Stimulated activated naive CD4-positive, alpha-beta T cell treated with Interleukin-2 at 50 U/mL for 16 hours (primary cell): ENCODE results near the gene ARHGEF12.

ENCODE experiments used
- DNase-seq: peaks from one replicate; lab custom pipeline; 2025; lab: John Stamatoyannopoulos, UW

The ARHGEF12 gene

DNA sequence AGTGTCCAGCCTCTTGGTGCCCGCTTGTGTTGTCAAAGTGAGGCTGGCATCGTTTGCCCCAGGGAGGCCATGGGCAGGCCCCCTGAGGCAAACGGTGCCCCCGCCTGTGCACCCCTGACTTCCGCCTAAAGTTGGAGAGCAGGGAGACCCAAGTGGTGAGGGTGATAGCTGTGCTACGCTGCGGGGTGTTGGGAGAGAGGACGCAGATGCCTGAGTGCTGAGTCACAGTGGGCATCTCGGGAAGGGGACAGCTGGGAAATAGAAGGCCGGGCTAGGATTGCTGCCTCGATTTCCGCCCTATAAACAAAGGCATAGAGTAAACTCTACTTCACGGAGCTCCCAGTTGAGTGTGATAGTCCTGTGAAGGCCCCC is 181.2 kb downstream of the ARHGEF12 start:
- no peak for DNase-seq

DNA sequence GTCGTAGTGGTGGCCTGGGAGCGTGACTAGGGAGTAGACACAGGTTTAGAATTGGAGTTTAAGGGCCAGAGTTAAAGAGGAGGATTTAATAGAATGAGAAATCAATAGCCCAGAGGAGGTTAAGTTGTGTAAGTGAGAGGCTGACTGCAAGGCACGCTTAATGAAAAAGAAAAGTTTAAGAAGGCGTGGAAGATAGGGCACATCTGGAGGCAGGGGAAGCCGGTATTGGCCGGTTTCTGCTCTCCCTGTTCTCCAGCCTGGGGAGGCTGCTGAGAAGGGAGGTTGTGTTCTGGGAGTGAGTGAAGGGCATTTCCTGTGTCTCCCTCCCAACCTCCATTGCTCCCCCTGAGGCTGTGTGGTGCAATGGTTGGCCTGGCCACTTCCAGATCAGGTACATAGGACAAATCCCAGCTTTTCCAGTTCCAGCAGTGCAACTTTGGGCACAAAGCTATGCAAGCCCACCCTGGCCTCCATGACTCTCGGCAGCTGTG is 181.6 kb downstream of the ARHGEF12 start:
- DNase-seq: no peak

DNA sequence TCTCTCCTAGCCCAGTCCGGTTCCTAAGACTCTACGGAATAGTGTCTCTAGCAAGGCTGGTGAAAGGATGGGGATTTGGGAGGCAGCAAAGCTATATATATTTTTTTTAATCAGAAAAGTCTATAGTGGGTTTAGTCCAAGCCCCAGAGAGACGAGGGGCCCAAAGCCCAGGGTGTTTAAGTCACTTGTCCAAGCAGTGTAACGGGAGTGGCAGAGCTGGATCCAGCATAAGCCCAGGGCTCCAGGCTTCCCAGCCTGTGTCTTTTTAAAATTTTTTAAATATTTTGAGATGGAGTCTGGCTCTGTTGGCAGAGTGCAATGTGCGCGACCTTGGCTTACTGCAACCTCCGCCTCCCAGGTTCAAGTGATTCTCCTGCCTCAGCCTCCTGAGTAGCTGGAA is 182.1 kb downstream of the ARHGEF12 start:
- DNase-seq: no peak

DNA sequence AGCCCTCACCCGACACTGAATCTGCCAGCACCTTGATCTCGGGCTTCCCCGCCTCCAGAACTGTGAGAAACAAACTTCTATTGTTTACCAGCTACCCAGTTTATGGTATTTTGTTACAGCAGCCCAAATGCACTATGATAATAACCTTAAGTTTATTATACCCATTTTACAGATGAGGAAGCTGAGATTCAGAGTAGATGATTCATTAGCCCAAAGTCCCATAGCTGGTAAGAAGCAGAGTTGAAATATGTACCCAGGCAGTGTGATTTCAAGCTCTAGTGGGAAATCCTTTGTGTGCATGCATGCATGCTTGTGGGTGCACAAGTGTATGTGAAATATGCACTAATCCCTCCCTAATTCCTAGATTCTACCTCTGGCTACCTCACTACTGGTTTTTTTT is 183.3 kb downstream of the ARHGEF12 start:
- DNase-seq: no peak

DNA sequence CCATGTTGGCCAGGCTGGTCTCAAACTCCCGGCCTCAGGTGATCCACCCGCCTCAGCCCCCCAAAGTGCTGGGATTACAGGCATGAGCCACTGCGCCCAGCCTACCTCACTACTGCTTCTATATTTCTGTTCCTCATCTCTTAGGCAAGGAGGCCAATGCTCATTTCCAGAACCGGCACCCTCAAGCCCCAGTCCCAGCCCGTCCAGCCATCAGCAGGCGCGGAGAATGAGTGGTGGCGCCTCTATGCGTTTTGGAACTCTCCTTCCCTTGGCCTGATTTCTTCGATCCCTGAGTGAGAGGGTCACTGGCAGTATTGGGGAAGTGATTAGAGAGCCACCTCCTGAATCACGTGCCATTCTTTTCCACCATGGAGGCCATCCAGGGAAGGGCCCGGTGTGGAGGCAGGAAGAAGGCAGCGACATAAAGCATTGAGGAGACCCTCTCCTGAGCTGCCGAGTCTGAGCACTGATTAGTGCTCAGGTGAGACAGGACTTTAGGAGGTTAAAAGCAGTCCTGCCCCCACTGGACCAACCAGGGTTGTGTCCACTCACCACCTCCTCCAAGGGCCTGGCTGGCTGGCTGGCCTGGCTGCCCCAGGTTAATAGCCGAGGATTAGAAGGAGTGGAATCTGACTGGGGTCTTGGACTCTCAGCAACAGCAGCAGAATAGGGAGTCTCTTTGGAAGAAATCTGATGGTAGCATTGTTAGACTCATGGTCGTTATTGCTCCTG is 184.0 kb downstream of the ARHGEF12 start:
- DNase-seq: no peak

DNA sequence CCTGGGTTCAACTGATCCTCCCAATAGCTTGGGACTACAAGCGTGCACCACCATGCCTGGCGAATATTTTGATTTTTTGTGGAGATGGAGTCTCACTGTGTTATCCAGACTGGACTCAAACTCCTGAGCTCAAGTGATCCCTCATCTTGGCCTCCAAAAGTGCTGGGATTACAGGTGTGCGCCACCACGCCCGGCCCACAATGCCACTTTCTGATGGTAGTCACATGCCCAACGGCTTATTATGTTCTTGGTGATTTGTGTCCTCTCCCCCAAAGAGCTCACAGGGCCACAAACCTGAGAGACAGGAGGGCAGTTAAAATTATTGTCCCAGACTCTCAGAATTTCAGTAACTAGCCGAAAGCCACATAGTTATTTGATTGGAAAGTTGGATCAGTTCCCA is 185.0 kb downstream of the ARHGEF12 start:
- DNase-seq: no peak

DNA sequence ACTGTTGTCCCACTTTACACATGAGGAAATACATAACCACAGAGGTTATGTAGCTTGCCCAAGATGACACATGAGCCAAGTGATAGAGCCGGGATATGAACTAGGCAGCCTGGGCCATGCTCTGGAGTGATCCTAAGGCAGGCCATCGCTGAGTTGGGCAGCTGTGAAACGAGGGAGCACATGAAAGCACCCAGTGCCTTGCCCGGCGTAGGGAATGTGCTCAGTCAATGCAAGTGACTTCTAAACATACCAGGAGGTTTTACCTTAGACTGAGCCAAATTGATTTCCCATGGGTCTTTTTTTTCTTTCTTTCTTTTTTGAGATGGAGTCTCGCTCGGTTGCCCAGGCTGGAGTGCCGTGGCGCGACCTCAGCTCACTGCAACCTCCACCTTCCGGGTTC is 185.8 kb downstream of the ARHGEF12 start:
- DNase-seq: no peak

DNA sequence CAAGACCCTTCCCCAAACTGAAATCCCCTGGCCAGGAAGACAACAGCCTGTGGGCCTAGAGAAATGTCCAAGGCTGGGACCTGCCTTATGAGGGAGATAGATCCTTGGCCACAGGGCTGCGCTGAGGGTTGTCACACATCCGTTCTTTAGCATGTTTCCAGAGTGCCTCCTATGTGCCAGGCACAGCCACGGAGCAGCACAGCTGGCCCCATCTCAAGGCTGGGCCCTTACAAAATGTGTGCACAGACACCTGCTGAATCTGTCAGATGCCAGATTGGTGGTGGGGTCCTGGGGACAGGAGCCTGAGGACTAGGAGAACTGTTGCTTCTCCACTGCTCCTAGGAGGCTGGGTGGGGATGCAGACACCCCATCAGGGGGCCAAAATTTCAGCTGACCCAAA is 186.5 kb downstream of the ARHGEF12 start:
- no peak for DNase-seq

DNA sequence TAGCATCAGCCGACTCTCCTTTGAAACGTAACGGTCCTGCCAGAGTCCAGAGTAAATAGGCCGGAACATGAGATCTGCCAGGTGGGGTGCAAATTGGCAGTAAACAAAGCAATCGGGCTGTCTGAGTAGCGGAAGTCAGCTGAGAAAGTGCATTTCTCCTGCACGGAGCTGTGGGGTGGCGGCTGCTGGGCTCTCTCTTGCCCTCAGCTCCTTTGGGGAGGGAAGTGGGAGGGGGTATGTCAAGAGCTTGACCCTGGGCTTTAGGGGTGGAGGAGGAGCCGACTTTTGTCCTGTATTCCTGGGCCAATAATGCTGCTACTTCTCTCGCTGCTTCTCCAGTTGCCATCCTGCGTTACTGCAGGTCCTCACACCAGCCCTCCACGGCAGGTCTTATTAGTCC is 187.0 kb downstream of the ARHGEF12 start:
- DNase-seq: no peak

DNA sequence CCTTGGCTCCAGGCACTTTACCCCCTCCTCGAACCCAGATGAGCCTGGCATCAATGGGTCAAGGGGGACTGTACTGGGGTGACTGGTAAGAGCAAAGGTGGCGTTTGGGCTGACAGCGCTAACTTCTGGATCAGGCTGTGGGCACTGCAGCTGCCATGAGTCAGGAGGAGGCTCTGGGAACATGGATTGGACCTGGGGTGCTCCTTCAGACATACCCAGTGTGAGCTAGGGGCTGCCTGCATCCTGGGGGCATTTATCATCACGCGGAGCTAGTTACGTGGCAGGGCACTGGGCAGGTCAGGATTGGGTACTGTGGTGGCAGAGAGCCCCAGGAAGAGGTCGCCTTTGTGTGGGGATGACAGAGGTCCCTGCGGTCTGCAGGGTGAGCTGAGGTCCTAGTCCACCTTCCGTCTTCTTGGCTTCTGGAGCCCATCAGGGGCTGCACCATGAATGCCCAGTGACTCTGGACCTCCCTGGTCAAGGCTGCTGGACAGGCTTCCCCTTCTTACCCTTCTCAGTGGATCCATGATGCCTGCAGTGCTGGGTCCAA is 188.4 kb downstream of the ARHGEF12 start:
- no peak for DNase-seq

DNA sequence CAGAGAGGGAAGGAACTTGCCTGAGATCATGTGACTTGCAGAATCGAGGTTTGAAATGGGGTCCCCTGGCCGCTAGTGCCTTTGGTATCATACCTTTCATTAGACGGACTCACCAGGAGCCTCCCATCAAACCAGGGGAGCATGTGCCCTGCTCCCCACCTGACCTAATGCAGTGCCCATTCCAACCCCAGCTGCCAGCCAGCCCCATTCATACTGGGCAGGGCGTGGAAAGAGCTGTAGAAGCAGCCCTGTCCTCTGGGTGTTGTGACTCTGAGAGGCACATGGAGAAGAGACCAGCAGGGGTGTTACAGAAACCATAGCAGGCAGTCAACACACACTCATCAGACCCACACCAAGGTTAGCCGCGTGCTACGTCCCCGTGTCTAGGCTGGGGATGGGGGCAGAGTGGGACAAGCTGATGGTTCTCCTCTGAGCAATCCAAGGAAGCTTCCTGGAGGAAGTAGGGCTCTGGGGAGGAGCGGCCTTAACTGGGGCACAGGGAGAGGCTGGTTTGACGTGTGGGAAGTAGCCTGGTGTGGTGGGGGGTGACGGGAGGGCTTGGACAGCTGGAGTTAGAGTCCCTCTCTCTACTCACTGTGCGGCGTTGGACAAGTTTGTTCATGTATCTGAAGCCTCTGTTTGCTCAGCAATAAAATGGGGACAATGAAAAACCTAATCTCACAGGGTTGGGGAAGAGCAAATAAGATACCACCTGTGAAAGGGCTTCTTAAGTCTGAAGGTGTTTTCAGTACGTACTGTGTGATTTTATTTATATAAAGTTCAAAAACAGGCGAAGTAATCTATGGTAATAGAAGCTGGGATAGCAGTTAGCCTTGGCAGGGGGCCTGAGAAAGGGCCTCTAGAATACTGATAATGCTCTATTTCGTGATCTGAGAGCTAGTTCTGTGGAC is 189.3 kb downstream of the ARHGEF12 start:
- DNase-seq: no peak

DNA sequence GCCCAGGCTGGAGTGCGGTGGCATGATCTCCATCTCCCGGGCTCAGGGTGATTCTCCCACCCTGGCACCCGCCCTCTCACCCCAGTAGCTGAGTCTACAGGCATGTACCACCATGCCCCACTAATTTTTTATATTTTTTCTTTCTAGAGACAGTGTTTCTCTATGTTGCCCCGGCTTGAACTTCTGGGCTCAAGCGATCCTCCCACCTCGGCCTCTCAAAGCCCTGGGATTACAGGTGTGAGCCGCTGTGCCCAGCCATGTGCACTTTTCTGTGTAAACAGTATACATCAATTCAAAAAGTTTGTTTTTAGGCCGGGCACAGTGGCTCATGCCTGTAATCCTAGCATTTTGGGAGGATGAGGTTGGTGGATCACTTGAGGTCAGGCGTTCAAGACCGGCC is 190.0 kb downstream of the ARHGEF12 start:
- no peak for DNase-seq

DNA sequence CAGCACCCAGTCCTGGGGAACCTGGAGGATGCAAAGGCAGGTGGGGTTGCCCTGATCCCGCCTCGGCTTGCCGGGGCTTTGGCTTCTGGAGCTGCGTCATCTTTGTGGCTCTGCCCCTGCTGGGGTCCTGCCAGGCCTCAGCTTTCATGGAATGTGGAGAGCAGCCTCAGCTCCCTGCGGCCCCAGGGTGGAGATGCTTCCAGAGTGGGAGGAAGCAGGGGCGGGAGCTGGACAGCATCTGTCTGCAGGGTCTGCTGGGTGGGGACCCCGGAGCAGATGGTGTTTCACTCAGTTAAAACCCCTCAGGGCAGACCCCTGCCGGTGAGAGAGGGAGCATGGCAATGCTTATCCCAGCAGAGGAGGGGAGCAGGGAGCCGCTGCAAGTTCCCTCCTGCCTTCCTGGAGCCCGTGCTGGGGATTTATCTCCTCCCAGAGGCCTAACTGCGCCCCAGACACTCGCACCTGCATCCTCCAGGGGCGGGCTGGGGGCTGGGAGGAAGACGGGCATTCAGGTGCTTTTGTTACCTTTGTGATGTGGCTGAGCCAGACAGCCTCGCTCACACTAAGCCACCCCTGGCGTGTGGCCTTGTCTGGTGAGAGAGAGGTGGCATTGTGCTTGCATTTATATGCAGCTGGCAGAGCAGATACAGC is 191.0 kb downstream of the ARHGEF12 start:
- no peak for DNase-seq

DNA sequence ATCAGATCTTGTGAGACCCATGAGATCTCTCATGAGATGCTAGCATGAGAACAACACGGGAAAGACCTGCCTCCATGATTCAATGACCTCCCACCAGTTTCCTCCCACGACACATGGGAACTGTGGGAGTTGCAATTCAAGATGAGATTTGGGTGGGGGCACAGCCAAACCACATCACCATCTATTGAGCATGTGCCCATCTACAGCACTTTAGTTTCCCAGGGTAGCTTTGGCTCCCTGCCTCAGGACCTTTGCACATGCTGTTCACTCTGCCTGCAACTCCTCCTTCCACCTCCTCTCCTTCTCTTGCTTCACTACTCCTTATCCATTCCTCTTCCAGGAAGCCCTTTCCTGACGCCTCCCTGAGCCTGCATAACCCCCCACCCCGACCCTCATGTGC is 192.5 kb downstream of the ARHGEF12 start:
- no peak for DNase-seq

DNA sequence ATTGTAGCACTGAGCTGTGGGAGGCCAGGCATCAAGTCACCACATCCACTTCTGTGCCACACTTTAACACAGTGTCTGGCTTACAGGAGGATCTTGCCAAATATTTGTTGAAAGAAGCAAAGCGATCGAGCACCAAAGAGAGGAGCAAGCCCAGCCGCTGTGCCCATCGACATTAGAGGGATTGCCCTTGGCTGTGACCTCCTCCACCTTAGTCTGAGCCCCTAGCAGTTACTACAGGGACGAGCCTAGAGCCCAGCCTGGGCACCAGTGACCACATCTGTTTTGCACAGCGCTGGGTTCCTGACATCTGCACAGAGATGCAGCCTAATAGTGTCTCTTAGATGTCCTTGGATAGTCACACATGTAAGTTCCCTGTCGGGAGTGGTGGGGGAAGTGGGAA is 193.0 kb downstream of the ARHGEF12 start:
- no peak for DNase-seq

DNA sequence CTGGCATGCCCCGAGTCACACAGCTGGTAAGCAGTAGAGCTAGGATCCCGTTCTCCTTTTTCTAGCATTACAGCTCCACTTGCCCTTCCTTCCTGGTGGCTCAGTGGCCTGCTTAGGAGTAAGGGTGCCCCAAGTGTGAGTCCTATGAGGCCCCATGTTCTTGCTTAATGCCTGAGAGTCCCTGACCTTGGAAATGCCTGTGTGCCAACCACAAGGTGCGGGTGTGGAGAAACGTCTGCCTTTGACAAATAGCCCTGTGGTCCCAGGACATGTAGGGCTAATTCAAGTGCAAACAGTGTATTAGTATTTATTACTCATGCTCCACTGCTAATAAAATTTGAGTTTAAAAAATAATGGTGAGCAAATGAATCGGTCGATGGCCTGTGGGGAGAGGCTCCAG is 193.7 kb downstream of the ARHGEF12 start:
- DNase-seq: no peak

DNA sequence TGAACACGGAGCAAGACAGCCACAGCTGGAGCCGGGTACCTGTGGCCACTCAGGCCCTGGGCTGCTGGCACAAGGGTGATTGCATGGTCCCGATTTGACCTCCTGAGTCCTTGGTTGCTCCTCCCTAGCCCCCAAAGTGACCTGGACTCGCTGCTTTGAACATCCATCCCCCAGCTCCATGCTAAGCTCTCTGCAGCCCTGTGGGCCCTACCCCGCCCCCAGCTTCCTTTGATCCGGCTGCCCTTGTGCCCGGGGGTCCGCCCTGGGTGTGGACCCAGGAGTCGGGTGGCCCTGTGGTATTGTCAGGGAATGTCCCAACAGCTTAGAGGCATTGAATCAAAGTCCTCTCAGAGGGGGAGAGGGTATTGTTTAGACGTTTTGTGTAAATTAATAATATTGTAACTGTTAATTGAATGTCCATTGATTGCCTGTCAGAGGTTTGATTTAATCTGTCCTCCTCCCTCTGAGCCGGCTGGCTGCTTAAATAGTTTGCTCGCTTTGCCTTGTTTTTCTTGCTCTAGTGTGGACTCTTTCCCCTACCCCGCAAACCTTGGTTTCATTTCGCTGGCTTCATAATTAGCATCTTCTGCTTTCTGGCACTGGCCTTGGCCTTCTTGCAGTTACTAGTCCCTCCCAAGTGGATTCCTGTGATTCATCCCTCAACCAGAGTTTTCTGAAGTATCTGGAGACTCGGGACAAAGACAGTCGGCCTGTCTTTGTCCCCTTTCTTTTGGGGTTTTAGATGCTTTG is 196.0 kb downstream of the ARHGEF12 start:
- DNase-seq: no peak

DNA sequence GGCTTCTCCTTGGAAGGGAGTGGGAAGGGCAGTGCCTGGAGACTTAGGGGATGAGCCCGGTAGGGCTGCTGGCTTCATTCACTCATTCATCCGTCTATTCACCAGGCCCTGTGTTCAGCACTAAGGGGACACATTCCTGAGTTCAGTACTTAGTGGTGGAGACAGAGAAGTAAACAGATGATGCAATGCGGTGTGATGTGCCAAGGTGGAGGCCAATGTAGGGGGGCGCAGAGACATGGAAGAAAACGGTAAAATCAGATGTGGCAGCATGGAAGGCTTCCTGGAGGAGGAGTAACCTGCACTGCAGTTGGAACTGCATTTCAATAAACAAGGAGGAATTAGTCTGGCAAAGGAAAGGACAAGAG is 196.6 kb downstream of the ARHGEF12 start:
- no peak for DNase-seq

DNA sequence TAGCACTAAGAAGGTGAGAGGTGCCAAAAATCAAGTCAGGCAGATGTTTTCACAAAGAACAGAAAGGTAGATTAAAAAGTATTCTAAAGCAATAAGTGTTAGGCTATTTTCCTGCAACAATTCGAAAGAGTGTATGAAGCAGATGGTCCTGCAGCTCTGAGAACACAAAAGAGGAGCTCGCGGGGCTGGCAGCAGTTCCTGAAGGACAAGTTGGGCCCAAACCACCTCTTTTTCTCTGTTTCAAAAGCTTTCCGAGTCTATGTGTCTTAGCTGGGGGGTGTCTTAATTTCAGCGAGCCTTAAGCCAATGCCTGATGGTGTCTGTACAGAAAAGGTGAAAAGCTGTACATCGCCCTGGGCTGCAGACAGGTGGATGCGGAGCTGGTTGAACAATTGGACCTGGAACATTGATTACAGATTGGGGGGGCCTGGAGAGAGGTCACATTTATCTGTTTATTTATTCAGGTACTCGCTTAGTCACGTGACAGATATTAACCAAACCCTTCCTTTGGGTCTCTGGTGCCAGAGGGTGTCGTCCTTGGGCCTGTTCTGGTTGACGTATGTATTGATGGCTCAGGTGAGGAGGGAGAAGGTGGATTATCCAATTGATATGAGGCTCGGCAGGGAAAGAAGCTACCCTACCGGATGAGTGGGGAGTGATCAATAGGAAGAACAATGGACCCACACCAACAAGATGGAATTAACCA is 200.0 kb downstream of the ARHGEF12 start:
- DNase-seq: no peak

DNA sequence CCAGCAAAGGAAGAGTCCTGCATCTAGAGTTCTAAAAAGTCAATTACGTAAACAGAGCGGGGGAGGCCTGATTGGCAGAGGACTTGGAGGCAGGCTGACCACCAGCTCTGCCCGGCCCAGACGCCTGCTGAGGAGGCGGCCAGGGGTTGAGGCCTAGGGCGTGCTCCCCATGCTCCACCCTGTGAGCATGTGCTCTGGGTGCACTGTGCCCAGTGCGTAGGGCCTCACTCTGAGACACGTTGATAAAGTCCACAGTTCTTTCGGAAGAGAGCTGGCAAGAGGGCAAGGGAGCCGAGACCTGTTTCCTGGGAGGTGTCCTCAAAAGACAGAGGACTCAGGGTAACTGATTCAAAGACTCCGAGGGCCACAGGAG is 200.6 kb downstream of the ARHGEF12 start:
- DNase-seq: no peak

DNA sequence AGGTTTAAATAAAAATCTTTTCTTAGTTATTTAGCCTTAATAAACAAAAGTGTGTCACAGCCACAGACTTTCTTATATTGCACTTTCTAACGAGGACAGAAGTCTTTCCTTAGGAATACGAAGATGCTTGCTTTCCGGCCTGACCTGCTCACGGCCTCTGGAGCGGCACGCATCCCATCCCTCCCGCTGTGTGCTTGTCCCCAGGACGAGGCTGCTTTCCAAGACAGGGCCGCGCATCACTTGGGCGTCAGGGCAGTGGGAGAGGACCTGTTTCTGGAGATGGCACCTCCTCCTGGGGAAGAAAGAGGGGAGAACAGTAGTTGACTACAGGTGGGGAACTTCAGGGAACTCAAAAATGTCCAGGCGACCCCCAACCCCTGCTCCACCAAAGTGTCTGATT is 201.8 kb downstream of the ARHGEF12 start:
- no peak for DNase-seq
